Measurements from ENCODE around the gene NR4A3. TPM values are rescaled to one million over a fixed set of nuclear protein-coding genes. Genes with fewer than 3 reads are reported as not detected.
"Not testable (repeated sequence)": the region's sequence is repeated elsewhere in the genome, so short reads cannot be mapped to it uniquely, and the experiment has no call there.

Gene NR4A3
- total RNA-seq (ENCODE audit: low replicate concordance): 1.1 and 1.5 TPM in 2 replicates

DNA sequence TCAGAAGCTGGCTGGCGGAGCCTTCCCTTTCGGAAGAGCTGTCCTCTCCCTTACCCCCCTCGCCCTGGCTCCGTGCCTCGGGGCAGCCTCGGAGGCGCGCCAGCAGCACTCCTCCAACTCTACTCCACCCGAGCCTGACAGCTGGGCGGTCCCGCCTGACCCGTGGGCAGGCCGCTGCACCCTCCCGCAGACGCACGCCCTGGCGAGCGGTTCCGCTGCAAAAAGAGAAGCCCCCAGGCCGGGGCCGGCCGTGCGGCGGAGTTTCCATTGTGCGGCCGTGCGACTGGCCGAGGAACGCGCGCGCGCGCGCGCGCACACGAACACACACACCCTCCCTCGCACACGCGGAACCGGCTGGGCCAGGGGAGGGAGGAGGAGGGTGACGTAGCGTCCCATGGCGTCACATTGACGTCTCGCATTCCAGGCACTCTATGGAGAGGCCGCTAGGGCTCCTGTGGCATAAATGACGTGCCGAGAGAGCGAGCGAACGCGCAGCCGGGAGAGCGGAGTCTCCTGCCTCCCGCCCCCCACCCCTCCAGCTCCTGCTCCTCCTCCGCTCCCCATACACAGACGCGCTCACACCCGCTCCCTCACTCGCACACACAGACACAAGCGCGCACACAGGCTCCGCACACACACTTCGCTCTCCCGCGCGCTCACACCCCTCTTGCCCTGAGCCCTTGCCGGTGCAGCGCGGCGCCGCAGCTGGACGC, at the start of gene NR4A3:
TSS of gene NR4A3 (plus strand) at position 490 of the 713 bp plus-strand sequence. CDS start 6,158 bp downstream, outside the sequence.
- peak within 1 kb of the TSS; percentile 90 for H3K4me3 ChIP-seq (ENCODE audit: low read depth, low read length)
- TF ChIP-seq, protein P1, sequence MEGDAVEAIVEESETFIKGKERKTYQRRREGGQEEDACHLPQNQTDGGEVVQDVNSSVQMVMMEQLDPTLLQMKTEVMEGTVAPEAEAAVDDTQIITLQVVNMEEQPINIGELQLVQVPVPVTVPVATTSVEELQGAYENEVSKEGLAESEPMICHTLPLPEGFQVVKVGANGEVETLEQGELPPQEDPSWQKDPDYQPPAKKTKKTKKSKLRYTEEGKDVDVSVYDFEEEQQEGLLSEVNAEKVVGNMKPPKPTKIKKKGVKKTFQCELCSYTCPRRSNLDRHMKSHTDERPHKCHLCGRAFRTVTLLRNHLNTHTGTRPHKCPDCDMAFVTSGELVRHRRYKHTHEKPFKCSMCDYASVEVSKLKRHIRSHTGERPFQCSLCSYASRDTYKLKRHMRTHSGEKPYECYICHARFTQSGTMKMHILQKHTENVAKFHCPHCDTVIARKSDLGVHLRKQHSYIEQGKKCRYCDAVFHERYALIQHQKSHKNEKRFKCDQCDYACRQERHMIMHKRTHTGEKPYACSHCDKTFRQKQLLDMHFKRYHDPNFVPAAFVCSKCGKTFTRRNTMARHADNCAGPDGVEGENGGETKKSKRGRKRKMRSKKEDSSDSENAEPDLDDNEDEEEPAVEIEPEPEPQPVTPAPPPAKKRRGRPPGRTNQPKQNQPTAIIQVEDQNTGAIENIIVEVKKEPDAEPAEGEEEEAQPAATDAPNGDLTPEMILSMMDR (IDR thresholded peaks at IDR 0.05; ENCODE audit: insufficient read depth, low read length): peak; percentile 38
- peak; percentile 98 for DNase-seq (ENCODE audit: low read depth)

DNA sequence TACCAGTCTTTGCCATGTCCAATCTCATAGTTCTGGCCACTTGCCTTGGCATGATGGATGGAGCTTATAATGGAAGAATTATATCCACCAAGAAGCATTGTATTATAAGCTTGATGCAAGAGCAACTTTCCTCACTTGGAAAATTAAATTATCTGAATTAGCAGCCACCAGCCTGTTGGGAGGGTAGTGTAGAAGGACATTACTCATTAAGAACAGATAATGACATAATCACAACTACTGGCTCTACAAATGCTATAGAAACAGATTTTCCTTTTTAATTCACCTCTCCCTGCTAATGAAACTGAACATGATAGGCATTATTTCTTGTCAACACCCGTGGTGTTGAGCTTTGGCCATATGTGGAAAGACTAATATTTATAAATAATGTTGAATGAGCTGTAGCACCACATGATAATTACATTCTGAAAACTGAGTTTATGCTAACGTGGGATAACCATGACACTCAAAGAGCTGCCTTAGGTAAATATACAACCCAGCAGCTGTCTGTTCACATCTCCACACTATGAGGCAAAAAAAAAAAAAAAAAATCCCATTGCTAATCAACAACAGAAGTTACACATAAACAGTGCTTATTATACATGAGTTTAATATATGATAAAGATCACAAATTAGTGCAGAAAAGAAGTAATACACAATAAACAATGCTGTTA, 48.1 kb upstream of the NR4A3 start:
- DNase-seq (ENCODE audit: low read depth): no peak
- no peak overlapping the region for H3K4me3 ChIP-seq (ENCODE audit: low read depth, low read length)
- TF ChIP-seq, protein P1 (IDR thresholded peaks at IDR 0.05; ENCODE audit: insufficient read depth, low read length): no peak

DNA sequence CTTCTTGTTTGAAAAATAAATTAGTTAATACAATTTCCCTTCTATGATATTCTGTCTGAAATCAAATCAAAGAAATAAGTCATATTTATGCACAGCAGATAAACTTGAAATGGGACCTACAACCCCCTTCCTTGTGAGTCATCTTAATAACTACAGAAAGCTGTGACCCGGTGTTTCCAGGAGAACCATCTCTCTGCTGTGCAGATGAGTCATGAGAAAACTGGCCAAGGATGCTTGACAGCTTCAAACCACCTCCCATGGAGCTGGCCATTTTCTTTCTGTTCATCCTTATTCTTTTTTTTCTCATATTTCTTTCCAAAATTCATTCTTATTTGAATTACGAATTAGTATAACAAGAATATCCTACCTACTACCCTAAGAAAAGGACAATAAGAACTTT, 43.4 kb upstream of the NR4A3 start:
- peak; percentile 61 for DNase-seq (ENCODE audit: low read depth)
- H3K4me3 ChIP-seq (ENCODE audit: low read depth, low read length): no peak overlapping the region
- TF ChIP-seq, protein P1 (IDR thresholded peaks at IDR 0.05; ENCODE audit: insufficient read depth, low read length): no peak

DNA sequence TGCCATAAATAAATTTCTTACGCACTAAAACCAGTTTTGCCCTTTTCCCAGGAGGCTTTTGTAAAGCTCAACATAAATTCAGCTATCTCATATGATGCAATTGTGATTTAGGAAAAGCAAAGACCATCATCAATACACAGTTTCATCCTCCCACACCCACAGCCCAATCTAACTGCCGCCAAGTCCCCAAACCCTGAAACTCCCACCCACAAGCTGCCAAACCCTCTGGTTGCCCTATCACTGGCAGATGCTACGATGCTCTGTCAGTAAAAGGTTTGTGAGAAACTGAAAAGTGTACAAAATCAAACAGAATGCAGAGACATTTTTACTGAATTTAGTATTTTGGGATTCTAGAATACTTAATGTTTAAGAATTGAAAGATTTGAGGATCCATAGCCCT, 42.8 kb upstream of the NR4A3 start:
- DNase-seq (ENCODE audit: low read depth): no peak
- TF ChIP-seq, protein P1 (IDR thresholded peaks at IDR 0.05; ENCODE audit: insufficient read depth, low read length): no peak
- H3K4me3 ChIP-seq (ENCODE audit: low read depth, low read length): no peak overlapping the region

DNA sequence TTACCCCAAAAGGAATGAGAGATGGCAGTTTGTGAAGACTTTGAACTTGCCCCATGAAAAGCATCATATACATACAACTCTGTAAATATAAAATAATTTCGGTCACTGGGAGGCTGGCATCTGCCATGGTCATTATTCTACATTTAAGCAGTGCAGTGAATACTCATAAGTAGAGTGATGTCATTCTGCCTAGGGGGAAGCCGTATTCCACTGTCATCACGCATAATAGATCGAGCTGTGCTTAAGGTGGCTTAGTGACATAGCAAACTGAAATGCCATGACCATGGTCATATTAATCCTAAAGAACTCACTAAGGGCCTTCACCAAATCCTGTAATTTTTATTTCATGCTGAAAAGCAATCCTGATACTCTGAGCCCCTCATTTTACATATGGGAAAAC, 42.4 kb upstream of the NR4A3 start:
- H3K4me3 ChIP-seq (ENCODE audit: low read depth, low read length): no peak overlapping the region
- no peak for DNase-seq (ENCODE audit: low read depth)
- TF ChIP-seq, protein P1 (IDR thresholded peaks at IDR 0.05; ENCODE audit: insufficient read depth, low read length): no peak

DNA sequence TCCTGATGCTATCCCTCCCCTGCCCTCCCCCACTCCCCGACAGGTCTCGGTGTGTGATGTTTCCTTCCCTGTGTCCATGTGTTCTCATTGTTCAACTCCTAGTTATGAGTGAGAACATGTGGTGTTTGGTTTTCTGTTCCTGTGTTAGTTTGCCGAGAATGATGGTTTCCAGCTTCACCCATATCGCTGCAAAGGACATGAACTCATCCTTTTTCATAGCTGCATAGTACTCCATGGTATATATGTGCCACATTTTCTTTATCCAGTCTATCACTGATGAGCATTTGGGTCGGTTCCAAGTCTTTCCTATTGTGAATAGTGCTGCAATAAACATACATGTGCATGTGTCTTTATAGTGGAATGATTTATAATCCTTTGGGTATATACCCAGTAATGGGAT, 39.3 kb upstream of the NR4A3 start:
- DNase-seq (ENCODE audit: low read depth); H3K4me3 ChIP-seq (ENCODE audit: low read depth, low read length): not testable (repeated sequence)

DNA sequence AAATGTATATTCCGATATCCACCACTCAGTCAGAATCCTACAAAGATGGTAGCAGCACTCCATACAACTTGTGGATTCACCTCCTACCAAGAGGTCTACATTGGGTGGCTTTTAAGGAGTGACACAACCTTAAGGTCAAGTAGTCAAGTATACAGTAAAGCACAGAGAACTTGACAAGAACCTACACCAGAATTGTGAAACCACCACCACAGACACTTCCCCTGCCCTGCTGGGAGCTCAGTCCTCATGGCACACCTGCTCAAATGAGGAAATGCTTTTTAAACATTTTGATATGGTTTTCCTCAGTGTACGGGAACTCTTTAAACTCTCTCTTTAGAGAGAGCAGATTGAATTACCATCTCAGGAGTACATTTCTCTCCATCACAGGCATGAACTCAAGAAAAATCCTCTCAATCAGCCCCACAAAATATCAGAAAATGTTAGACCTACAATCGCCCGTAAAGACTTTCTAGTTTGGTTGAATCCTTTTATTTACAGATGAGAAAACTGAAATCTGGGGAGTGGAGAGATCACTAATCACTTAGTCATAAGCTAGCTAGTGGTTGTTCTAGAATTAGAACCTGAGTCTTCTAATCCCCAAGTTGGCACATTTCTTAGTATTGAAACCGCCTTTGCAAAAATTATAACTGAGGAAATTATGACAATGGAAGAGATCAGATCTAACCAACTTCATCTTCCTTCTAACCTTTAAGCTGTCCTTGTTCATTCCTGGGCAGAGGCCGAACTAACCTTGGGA, 38.5 kb upstream of the NR4A3 start:
- TF ChIP-seq, protein P1 (IDR thresholded peaks at IDR 0.05; ENCODE audit: insufficient read depth, low read length): no peak
- H3K4me3 ChIP-seq (ENCODE audit: low read depth, low read length): no peak overlapping the region
- no peak for DNase-seq (ENCODE audit: low read depth)
